Head of caudate nucleus (tissue), 42 donors: ENCODE measurements around the gene PRICKLE2.
A peak's percentile ranks its signal among the peaks of the same experiment; 100 is the strongest.

Experiments
- DNase-seq, 42 donors: peaks; one replicate each; pipeline versions ENCODE4 v3.0.0 to v3.0.0-alpha.2; 2020 to 2021; ENCODE audit warnings: mixed read lengths in 7 of 42
- intact Hi-C: fragments of 100-400 bp; cut with DNase I; formaldehyde crosslinking; loops from one replicate; pipeline ENCODE4 v1.15.0; 2022

Gene PRICKLE2, protein sequence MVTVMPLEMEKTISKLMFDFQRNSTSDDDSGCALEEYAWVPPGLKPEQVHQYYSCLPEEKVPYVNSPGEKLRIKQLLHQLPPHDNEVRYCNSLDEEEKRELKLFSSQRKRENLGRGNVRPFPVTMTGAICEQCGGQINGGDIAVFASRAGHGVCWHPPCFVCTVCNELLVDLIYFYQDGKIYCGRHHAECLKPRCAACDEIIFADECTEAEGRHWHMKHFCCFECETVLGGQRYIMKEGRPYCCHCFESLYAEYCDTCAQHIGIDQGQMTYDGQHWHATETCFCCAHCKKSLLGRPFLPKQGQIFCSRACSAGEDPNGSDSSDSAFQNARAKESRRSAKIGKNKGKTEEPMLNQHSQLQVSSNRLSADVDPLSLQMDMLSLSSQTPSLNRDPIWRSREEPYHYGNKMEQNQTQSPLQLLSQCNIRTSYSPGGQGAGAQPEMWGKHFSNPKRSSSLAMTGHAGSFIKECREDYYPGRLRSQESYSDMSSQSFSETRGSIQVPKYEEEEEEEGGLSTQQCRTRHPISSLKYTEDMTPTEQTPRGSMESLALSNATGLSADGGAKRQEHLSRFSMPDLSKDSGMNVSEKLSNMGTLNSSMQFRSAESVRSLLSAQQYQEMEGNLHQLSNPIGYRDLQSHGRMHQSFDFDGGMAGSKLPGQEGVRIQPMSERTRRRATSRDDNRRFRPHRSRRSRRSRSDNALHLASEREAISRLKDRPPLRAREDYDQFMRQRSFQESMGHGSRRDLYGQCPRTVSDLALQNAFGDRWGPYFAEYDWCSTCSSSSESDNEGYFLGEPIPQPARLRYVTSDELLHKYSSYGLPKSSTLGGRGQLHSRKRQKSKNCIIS

DNA sequence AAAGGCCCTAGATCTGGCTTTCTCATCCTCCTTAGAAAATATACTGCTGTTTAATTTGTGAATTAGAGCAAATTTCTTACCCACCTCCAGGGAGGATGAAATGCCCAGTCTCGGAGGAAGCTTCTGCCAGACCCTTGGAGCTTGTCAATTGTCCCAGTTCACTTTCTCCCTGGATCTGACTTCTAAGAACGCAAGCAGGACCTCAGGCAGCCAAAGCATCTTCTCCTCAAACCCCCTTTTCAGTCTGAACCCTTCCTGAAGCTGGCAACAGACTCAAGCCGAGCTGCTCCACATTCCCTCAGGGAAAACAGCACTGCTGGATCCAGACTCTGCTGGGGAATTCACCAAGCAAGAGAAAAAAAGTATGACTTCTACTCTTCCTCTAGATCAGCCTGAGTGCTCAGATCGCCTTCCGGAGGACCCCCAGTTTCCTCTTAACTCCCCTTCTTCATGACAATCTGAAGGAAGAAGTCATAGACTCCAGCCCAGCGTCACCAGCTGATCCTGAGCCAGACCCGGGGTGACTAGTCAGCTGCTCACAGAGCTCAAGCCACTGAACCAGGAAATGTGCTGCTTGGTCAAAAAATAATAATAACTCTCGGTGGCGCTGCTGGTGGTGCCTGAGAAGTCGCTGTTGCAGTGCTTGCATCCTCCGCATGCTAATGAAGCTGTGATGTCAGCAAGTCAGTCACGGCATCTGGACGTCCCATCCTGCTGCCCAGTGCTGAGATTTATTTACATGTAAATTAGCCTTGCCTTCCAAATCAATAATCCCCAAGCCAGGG lies at the start of gene PRICKLE2:
TSS of gene PRICKLE2 (minus strand) at position 641 of the 785 bp plus-strand sequence. CDS start 26,539 bp downstream, outside the sequence.
- peak; percentile 68 to 95 (median 84) for DNase-seq
- intact Hi-C loops = loop anchor here (10.0 kb wide), 1 partner anchor 190 kb away; no protein-coding TSS in a partner anchor

DNA sequence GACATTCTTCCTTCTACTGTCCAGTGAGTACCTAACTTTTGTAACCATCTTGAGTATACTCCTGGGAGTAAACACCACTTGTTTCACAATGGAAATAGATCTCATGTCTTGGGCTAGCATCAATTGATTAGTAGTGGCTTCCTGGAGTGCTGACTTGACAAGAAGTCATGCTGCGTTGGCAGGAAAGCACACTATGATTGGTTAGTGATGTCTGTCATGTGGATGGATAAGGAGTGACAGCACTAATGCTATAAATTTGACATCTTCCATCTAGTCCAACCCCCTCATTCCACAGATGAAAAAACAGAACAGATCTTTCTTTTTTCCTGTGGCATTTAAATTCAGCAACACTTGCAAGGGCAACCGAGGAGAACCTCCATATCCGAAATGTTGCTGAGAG lies 47.6 kb upstream of the PRICKLE2 start:
- intact Hi-C loops = no loop called here
- DNase-seq = peak in 13 of 42 donors; percentile 15 to 56 (median 42)

DNA sequence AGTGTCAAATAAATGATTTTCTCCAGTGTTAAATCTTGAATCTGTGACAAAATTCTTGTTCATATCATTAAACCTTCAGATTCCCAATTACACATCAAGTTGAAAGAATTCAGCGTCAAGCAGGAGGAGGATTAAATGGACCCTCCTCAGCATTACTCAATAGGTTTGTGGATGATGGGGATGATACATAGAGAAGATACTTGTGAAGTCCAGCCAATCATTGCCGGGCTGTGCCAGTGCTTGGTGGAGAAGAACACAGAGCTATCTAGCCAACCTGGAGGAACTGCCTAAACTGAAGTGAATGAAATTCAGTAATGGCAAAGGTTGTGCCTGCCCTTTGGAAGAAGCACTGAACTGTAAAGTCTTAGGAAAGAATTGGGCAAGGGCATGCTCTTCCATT lies 47.0 kb upstream of the PRICKLE2 start:
- DNase-seq = no peak
- intact Hi-C loops = no loop called here

DNA sequence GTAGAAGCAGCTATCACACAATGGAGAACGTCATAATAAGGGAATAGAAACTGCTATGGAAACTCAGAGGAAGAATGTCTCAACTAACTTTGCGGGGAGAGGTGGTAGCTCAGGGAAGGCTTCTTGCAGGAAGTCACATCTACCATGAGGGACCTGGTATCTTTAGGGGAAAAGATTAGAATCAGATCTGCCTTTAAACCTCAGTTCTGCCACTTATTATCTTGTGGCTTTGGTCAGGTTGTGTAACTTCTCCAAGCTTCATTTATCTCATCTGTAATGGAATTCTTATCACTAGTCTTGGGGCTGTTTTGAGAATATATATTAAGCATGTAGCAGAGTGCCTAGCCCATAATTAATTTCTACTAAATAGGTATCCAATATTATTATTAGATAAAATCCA lies 46.4 kb upstream of the PRICKLE2 start:
- DNase-seq = no peak
- intact Hi-C loops = no loop called here

DNA sequence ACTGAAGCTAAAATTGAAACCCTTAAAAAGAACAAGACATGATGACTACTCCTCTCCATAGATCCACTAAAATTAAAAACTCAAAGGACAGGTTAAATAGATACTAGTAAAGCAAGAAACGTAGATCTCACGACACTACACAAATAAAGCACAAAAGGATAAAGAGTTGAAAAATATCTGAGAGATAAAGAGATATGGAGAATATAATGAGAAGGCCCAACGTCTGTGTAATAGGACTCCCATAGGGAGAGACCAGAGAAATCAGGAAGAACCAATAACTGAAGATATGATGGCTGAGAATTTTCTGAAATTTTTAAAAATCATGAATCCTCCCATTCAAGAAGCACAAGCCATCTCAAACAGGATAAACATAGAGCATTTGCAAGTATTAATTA lies 45.6 kb upstream of the PRICKLE2 start:
- intact Hi-C loops = no loop called here
- DNase-seq = no peak

DNA sequence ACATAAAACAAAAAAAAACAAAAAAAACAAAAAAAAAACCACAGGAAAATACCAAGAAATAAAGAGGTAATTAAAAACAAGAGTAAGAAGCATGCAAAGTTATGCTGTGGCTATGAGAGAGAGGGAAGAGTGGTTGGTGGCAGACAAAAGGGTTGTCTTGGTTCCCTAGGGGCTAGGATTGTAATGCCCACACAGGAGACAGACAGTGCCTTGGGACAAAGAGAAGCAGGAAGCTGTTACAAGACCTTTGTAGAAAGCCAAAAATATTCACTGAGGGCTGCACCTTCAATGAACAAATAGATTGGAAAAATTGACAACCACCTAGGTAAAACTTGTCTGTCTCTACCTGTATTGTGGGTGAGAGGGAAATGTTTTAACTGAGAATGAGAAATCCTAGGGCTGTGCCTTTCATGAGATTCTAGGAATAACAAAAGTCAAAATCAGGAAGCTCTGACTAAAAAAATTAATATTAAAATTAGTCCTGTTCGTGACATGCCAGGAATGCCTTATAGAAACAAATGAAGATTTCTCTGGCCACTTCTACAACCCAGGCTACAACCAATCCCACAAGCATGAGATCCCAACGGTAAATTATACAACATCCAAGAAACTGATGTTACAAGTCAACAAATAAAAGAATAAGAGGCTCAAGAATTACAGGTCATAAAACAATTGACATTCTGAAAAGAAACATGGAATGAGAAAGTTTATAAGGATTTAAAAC lies 45.0 kb upstream of the PRICKLE2 start:
- DNase-seq = no peak
- intact Hi-C loops = no loop called here

DNA sequence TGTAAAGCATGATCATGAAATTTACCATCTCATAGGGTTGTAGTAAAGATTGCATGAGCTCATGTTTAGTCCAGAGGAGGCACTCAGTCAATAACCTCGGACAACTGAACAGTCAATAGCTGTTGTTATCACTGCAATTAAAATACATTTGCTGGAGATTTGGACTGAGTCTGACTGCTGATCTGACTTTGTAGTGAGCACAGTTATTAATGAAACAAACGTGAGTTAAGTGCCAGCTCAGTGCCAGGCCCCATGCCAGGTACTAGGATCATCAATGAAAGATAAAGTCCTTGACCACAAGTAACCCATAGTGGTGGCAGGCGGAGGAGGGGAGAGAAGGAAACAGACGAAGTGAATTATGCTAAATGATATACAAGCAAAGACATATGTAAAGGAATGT lies 43.7 kb upstream of the PRICKLE2 start:
- intact Hi-C loops = loop anchor here (10.0 kb wide), 1 partner anchor 126 kb away; no protein-coding TSS in a partner anchor
- no peak for DNase-seq

DNA sequence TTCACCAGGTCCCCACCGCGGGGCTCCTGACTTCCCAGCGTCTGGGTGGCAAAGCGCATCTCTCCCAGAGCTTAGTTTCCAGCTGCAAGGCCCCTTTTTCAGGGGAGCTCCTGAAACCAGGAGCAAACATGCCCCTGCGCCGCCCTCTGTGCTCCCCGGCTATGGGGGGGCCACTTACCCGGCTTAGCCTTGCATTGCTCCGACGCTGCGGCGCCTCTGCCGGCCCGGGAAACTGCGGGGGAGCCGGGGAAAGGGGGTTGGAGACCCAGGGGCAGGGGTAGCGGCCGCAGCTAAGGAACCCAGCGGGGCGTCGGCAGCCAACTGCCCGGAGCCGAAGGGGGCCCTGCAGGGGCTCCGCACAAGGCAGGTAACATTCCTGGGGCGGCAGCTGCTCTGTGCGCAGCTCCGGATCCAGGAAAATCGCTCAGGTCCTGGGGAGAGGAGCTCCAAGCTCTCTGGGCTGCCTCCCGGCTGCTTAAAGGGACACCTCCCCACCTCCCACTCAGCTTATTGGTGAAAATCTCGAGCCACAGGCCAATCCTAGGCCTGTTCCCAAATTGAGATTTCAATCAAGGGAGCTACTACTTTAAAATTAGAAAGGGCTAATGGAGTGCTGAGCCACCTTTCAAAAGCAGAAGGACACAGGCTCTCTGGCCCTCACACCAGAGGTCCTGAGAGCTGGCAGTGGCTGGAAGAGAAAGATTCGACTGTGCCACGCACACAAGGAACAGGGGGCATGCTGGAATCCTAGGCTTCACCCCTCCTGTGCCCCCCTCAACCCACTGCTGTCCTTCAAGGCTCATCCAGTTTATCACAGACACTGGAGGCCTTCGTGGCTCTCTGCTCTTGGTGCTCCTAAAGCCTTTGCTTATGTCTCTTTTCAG lies 42.7 kb upstream of the PRICKLE2 start:
- DNase-seq = peak; percentile 42 to 89 (median 68)
- intact Hi-C loops = loop anchor here (10.0 kb wide), 1 partner anchor 127 kb away; no protein-coding TSS in a partner anchor

DNA sequence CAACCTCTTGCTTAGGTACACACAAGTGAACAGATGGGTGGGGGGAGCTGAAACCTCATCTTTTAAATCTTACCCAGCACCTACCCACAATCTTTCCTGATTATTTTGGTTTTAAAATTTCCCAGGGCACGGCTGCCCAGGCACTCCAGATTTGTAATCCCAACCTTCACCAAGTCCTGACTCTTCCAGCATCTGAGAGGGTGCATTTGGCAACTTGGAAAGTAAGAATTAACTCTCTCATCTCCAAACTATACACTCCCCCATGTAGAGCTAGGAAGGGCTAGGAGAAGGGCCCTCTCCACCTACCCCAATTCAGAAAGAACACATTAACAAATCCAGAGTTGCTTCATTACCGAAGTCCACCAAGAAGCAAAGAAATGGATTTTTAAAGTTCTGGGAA lies 41.7 kb upstream of the PRICKLE2 start:
- no peak for DNase-seq
- intact Hi-C loops = loop anchor here (10.0 kb wide), 1 partner anchor 128 kb away; no protein-coding TSS in a partner anchor

DNA sequence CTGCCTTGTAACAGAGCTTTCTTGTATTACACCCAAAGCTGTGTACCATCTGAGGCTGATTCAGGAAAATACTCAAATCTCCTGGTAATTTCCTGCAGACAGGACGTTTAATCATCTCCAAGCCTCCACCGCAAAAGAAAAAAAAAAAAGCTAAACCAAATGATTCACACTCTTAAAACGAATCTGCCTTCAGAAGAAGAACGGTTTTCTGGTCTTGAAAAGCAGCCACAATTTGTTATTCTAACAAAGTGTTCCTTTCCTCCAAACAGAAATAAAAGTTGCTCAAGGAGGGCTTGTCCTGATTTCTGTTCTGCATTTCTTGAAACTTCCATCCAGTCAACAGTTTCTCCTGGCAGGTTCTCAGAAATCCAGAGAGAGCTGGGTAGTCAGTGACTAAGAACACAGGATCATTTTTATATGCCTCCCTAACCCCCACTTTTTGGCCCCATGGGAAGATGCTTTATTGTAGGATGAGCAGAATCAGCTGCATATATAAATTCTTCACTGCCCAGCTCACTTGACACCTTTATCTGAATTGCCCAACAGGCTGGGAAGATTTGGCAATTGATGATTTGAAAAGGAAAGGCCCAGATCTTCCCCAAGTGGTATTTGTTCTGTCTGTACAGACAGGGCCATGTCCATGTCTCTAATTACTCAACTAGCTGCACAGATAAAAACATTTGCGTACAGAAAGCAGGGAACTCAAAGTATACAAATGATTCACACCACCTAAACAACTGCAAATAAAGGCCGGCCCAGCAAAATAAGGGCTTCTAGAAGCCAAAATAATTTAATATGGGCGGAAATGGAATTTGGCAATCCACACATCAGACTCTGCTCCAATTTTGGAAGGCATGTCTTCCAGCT lies 41.0 kb upstream of the PRICKLE2 start:
- intact Hi-C loops = loop anchor here (10.0 kb wide), 1 partner anchor 129 kb away; no protein-coding TSS in a partner anchor
- peak in 6 of 42 donors; percentile 6 to 54 (median 14) for DNase-seq

DNA sequence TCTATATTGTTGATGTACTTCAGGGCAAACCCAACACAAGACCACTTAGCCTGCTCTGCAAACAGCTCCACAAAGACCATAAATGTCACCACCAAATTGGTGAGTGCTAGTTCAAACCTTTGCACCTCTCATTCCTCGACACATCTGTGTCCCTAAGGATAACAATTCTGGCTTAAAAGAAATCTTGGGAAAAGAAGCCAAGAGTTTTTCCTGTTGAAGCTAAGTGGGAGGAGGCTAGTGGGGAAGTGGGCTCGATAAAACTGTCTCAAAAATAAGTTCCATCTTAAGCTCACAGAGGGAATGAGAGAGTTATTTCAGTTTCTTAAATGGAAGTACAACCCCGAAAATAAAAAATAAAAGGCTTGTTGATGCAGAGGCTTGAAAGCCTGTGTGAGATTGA lies 40.4 kb upstream of the PRICKLE2 start:
- intact Hi-C loops = loop anchor here (10.0 kb wide), 1 partner anchor 129 kb away; no protein-coding TSS in a partner anchor
- DNase-seq = no peak

DNA sequence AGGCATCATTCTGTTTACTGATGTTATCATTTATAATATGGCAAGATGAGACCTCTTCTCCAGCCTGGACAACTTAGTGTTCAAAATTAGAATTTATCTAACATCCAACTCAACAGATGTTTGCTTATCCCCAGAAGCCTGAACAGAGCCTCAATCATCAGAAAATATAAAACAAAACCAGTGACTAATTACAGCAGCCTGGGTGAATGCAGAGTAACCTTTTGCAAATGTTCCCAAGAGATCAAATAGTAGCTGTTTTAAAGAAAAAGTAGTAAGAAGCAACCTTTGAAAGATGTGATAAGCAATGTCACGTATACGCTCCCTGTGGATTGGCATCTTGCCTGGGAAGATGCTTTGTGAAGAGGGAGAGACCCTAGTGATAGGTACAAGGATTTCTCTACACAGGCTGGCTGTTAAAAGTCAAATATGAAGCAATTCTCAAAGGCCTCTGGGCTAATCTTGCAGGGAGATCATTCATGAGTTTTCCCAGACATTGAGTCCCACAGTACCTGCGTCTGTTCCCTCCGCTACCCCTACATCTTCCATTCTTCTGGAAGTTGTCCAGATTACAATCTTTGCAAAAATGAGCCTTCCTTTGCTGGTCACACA lies 39.3 kb upstream of the PRICKLE2 start:
- intact Hi-C loops = loop anchor here (10.0 kb wide), 1 partner anchor 130 kb away; no protein-coding TSS in a partner anchor
- no peak for DNase-seq

DNA sequence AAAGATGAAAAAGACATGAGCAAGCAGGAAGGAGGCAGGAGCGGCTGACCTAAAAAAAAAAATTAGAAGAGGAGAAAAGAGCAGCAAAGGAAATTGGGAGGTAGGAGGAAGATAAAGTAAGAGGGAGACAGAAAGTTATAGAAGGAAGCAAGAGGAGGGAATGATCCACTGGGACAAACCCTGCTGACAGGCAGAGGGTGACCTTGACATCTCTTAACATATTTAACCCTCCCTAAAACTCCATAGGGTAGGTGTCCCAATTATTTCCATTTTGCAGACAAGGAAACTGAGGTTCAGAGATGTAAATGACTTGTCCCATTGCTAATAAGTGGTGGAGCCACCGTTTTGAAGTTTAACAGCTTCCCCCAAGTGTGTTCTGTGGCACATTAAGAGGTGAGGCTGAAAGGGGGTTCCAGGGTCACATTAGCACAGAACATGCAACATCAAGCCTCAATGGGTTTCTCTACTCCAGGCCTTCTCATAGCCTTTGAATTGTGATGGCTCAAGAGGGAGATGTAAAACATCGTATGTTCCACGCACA lies 37.4 kb upstream of the PRICKLE2 start:
- DNase-seq = no peak
- intact Hi-C loops = loop anchor here (10.0 kb wide), 1 partner anchor 132 kb away; no protein-coding TSS in a partner anchor

DNA sequence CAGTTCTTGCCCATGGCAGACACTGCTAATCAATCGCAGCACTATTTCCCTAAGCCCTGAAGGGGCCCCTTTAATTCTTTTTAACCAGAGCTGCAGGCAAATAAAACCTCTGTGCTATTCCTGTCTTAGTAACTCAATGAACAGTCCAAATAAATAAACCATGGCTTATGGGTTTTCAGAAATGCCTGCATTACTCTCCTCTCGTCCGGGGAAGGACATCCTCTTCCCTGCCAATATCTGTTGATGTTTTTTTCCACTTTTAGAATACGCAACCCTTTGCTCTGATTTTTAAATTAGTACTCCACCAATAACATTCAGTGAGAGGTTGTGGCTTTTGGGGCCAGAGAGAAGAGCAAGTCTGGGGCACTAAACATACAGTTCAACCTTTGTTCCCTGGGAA lies 35.2 kb upstream of the PRICKLE2 start:
- intact Hi-C loops = loop anchor here (10.0 kb wide), 1 partner anchor 134 kb away; no protein-coding TSS in a partner anchor
- no peak for DNase-seq

DNA sequence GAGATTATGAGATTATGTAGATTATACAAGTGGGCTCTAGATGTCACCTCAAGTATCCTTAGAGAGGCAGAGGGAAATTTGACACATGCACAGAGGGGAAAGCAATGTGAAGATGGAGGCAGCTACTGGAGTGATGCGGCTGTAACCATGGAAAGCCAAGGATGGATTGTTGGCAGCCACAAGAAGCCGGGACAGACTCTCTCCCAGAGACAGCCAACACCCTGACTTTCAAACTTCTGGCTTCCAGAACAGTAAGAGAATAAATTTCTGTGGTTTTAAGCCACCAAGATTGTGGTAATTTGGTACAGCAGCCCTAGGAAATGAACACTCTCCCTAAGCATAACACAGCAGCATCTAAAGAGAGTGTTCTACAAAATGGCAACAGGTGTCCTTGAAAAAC lies 34.4 kb upstream of the PRICKLE2 start:
- intact Hi-C loops = loop anchor here (10.0 kb wide), 1 partner anchor 135 kb away; no protein-coding TSS in a partner anchor

More for the DNA sequence above, 34.4 kb upstream of the PRICKLE2 start:
- DNase-seq = no peak
